KMS-11 (cell line): ENCODE results near the gene KRTAP10-3.

Source experiments
- H2AFZ ChIP-seq: fragments of 200-600 bp; sonication (generic); 2 replicates; pipeline ENCODE4 v1.6.1; 2016; ENCODE audit warnings: antibody characterized with exemption, mixed run types, low read depth
- H3K27ac ChIP-seq: fragments of 200-600 bp; sonication (generic); 2 replicates; pipeline ENCODE4 v1.6.1; 2016; ENCODE audit warnings: mild to moderate bottlenecking, mixed run types
- H3K27me3 ChIP-seq: fragments of 200-600 bp; sonication (generic); 2 replicates; pipeline ENCODE4 v1.6.1; 2017; ENCODE audit warnings: mild to moderate bottlenecking, low read depth, mixed run types, moderate library complexity; ENCODE audit not compliant: insufficient read depth
- H3K36me3 ChIP-seq: fragments of 200-600 bp; sonication (generic); 2 replicates; pipeline ENCODE4 v1.6.1; 2017; ENCODE audit warnings: mild to moderate bottlenecking, mixed run types; ENCODE audit not compliant: insufficient read depth
- H3K4me1 ChIP-seq: fragments of 200-600 bp; sonication (generic); 2 replicates; pipeline ENCODE4 v1.6.1; 2016; ENCODE audit warnings: mild to moderate bottlenecking, low read depth, mixed run types; ENCODE audit not compliant: poor library complexity, severe bottlenecking
- H3K4me2 ChIP-seq: fragments of 200-600 bp; sonication (generic); 2 replicates; pipeline ENCODE4 v1.7.0; 2016; ENCODE audit warnings: mild to moderate bottlenecking, mixed run types
- H3K4me3 ChIP-seq: fragments of 200-600 bp; sonication (generic); IDR thresholded peaks from 2 replicates; pipeline ENCODE4 v1.6.1; 2017; ENCODE audit warnings: low read depth, low read length, mixed read lengths; ENCODE audit not compliant: insufficient read depth
- H3K79me2 ChIP-seq: fragments of 200-600 bp; sonication (generic); 2 replicates; pipeline ENCODE4 v1.6.1; 2016; ENCODE audit warnings: low read depth, mixed run types; ENCODE audit not compliant: insufficient read depth
- H3K9ac ChIP-seq: fragments of 200-600 bp; sonication (generic); 2 replicates; pipeline ENCODE4 v1.6.1; 2016; ENCODE audit warnings: mild to moderate bottlenecking, mixed run types
- H4K20me1 ChIP-seq: fragments of 200-600 bp; sonication (generic); 2 replicates; pipeline ENCODE4 v1.6.1; 2016; ENCODE audit warnings: mild to moderate bottlenecking, mixed run types; ENCODE audit not compliant: insufficient read depth
- CTCF ChIP-seq: fragments of 200-600 bp; sonication (generic); conservative IDR thresholded peaks from 2 replicates; pipeline ENCODE4 v1.6.1; 2017; ENCODE audit warnings: low read depth, mild to moderate bottlenecking, antibody characterized with exemption, low read length, moderate library complexity, mixed read lengths

Gene KRTAP10-3

GRCh38 chr21:44517175-44517899 is 41.3 kb downstream of the KRTAP10-3 start:
- Histone ChIP-seq H3K4me1 (no peaks in the 10 kb centered on the region), H3K4me2 (no peak overlapping the region), H3K79me2 (no peaks in the 10 kb centered on the region), H3K9ac (no peak overlapping the region), H2AFZ (no peak overlapping the region), H3K27ac (no peak overlapping the region), H3K27me3 (peaks cover 77% of the 10 kb centered on the region), H3K36me3 (no peaks in the 10 kb centered on the region), H4K20me1 (no peaks in the 10 kb centered on the region), H3K4me3 (no peak overlapping the region)
- TF ChIP-seq CTCF: no peak

- no peaks in the 10 kb centered on the region for H3K4me1 ChIP-seq
- no peak overlapping the region for H3K4me3 ChIP-seq
- H3K27me3 ChIP-seq: peaks cover 81% of the 10 kb centered on the region
- H2AFZ ChIP-seq: no peak overlapping the region
- no peaks in the 10 kb centered on the region for H3K36me3 ChIP-seq
- TF ChIP-seq CTCF: no peak
- H3K4me2 ChIP-seq: no peak overlapping the region
- no peaks in the 10 kb centered on the region for H4K20me1 ChIP-seq
- no peaks in the 10 kb centered on the region for H3K79me2 ChIP-seq
- H3K27ac ChIP-seq: no peak overlapping the region
- H3K9ac ChIP-seq: no peak overlapping the region
These were observed 41.8 kb downstream of the KRTAP10-3 start for GRCh38 chr21:44516828-44517174.

- Histone ChIP-seq H3K79me2 (no peaks in the 10 kb centered on the region), H3K4me1 (no peaks in the 10 kb centered on the region), H3K27ac (no peak overlapping the region), H3K4me3 (no peak overlapping the region), H3K9ac (no peak overlapping the region), H2AFZ (no peak overlapping the region), H3K27me3 (peaks cover 82% of the 10 kb centered on the region), H3K36me3 (no peaks in the 10 kb centered on the region), H4K20me1 (no peaks in the 10 kb centered on the region), H3K4me2 (no peak overlapping the region)
- no peak for TF ChIP-seq CTCF
These were observed 42.3 kb downstream of the KRTAP10-3 start for GRCh38 chr21:44516342-44516741.

- H3K27me3 ChIP-seq: peaks cover 78% of the 10 kb centered on the region
- H3K9ac ChIP-seq: no peak overlapping the region
- no peak for TF ChIP-seq CTCF
- H3K36me3 ChIP-seq: no peaks in the 10 kb centered on the region
- no peak overlapping the region for H3K4me3 ChIP-seq
- no peaks in the 10 kb centered on the region for H4K20me1 ChIP-seq
- no peak overlapping the region for H3K4me2 ChIP-seq
- no peak overlapping the region for H3K27ac ChIP-seq
- H3K79me2 ChIP-seq: no peaks in the 10 kb centered on the region
- no peak overlapping the region for H2AFZ ChIP-seq
- H3K4me1 ChIP-seq: no peaks in the 10 kb centered on the region
These were observed 43.0 kb downstream of the KRTAP10-3 start for GRCh38 chr21:44515359-44516165.
